H1 (cell line): ENCODE data around the gene SLCO2A1.

Experiments used
- CTCF ChIP-seq, 3 experiments: IDR thresholded peaks; 1 replicate in 2 of 3; 2 replicates in 1 of 3; pipeline versions ENCODE4 v1.5.1 to v1.6.1; 2011; ENCODE audit warnings: low read length in 3 of 3, mild to moderate bottlenecking in 3 of 3, inconsistent platforms in 2 of 3, low read depth in 1 of 3, moderate library complexity in 1 of 3; ENCODE audit not compliant: insufficient read depth in 1 of 3; ENCODE audit errors: control extremely low read depth in 1 of 3
- EZH2 ChIP-seq: fragments of 200-600 bp; sonication (generic); IDR thresholded peaks from 2 replicates; pipeline ENCODE4 v1.7.1; 2012; ENCODE audit warnings: low read depth, mild to moderate bottlenecking, moderate library complexity, low read length, inconsistent platforms; ENCODE audit not compliant: severe bottlenecking
- MAFK ChIP-seq: IDR thresholded peaks from 2 replicates; pipeline ENCODE4 v1.6.1; 2012; ENCODE audit warnings: low read depth, mild to moderate bottlenecking, improper control_type of control experiment, low read length
- MAX ChIP-seq: IDR thresholded peaks from 2 replicates; pipeline ENCODE4 v1.6.1; 2012; ENCODE audit warnings: inconsistent platforms
- POLR2A ChIP-seq, 2 experiments: IDR thresholded peaks; 1 replicate in 1 of 2; 2 replicates in 1 of 2; pipeline ENCODE4 v1.6.1; 2011; ENCODE audit warnings: low read depth in 2 of 2, low read length in 2 of 2, mild to moderate bottlenecking in 2 of 2; ENCODE audit errors: control extremely low read depth in 1 of 2
- SUZ12 ChIP-seq: fragments of 200-600 bp; sonication (generic); IDR thresholded peaks from 2 replicates; pipeline ENCODE4 v1.6.1; 2012; ENCODE audit warnings: mild to moderate bottlenecking, inconsistent platforms, low read length, moderate library complexity, mixed read lengths

GRCh38 chr3:133883641-133884040 lies 146.1 kb downstream of the SLCO2A1 start:
- no peak for TF ChIP-seq POLR2A (IDR thresholded peaks at IDR 0.05; ENCODE audit: control extremely low read depth in 1 of 2, low read depth in 2 of 2, low read length in 2 of 2)
- no peak for TF ChIP-seq CTCF (IDR thresholded peaks at IDR 0.05; ENCODE audit: control extremely low read depth in 1 of 3, insufficient read depth in 1 of 3, low read depth in 1 of 3, low read length in 3 of 3)
- no peak for TF ChIP-seq MAFK
- no peak for TF ChIP-seq SUZ12
- no peak for TF ChIP-seq MAX
- no peak for TF ChIP-seq EZH2
